Right renal pelvis (tissue), 4 donors: ENCODE data around the gene TNNI3K. TPM values are rescaled to one million over a fixed set of nuclear protein-coding genes. Genes with fewer than 3 reads are reported as not detected.

ENCODE experiments used
- DNase-seq, 4 donors: peaks; one replicate each; pipeline ENCODE4 v3.0.0-alpha.2; 2013; ENCODE audit warnings: low read depth in 4 of 4, low spot score in 3 of 4, missing footprints in 1 of 4
- polyA plus RNA-seq, 4 donors: library from polyadenylated mRNA; unstranded; fragments of 120-200 nt; gene quantifications; one replicate each; pipeline ENCODE4 v1.2.1, GENCODE V29; 2013; ENCODE audit not compliant: insufficient read length in 4 of 4

The TNNI3K gene
- polyA plus RNA-seq, 4 donors: 0.62 to 2.6 (median 2.1) TPM

GRCh38 chr1:74534241-74534640, 299.1 kb downstream of the TNNI3K start:
- no peak for DNase-seq

- DNase-seq: no peak
Observed at GRCh38 chr1:74545821-74546220, 310.6 kb downstream of the TNNI3K start.

GRCh38 chr1:74548961-74549750, 314.0 kb downstream of the TNNI3K start:
- DNase-seq: no peak

- DNase-seq: no peak
Observed at GRCh38 chr1:74549932-74550331, 314.7 kb downstream of the TNNI3K start.

GRCh38 chr1:74570797-74571492, 335.8 kb downstream of the TNNI3K start:
- DNase-seq: no peak

GRCh38 chr1:74571493-74571800, 336.3 kb downstream of the TNNI3K start:
- DNase-seq: no peak

GRCh38 chr1:74571891-74572290, 336.7 kb downstream of the TNNI3K start:
- no peak for DNase-seq

- DNase-seq: no peak
Observed at GRCh38 chr1:74578101-74578500, 342.9 kb downstream of the TNNI3K start.

GRCh38 chr1:74579425-74579824, 344.2 kb downstream of the TNNI3K start:
- DNase-seq: no peak

- no peak for DNase-seq
Observed at GRCh38 chr1:74583397-74583796, 348.2 kb downstream of the TNNI3K start.

- DNase-seq: no peak
Observed at GRCh38 chr1:74584185-74584584, 349.0 kb downstream of the TNNI3K start.

GRCh38 chr1:74586253-74586897, 351.2 kb downstream of the TNNI3K start:
- no peak for DNase-seq

- no peak for DNase-seq
Observed at GRCh38 chr1:74587888-74588287, 352.7 kb downstream of the TNNI3K start.

GRCh38 chr1:74590288-74590687, 355.1 kb downstream of the TNNI3K start:
- no peak for DNase-seq

- DNase-seq: no peak
Observed at GRCh38 chr1:74591949-74592348, 356.8 kb downstream of the TNNI3K start.

- DNase-seq: no peak
Observed at GRCh38 chr1:74592580-74593355, 357.6 kb downstream of the TNNI3K start.

Other genes starting within 250 kb of the TNNI3K start
- 1 to 10 TPM; 5.0 to 5.6 (median 5.1) TPM for gene LRRIQ3, start 37.2 kb upstream of the TNNI3K start, polyA plus RNA-seq
- gene FPGT, start 37.1 kb upstream of the TNNI3K start, polyA plus RNA-seq: 10 to 100 TPM; 27.5 to 33.2 (median 30.4) TPM